HG03066 (cell line): ENCODE measurements around the gene ADA.
"Not testable (repeated sequence)": the region's sequence is repeated elsewhere in the genome, so short reads cannot be mapped to it uniquely, and the experiment has no call there.

Source experiments
- ATAC-seq: cut with Tn5 transposase; IDR thresholded peaks from one replicate; pipeline ENCODE4 v1.9.1; 2021; ENCODE audit warnings: low read depth; ENCODE audit not compliant: unreplicated experiment

ADA gene

GRCh38 chr20:44606725-44607441 is 44.6 kb downstream of the ADA start:
- no peak for ATAC-seq

- ATAC-seq, result no peak
Observed at GRCh38 chr20:44603327-44603726, 48.2 kb downstream of the ADA start.

- ATAC-seq, result no peak
Observed at GRCh38 chr20:44601801-44602204, 49.7 kb downstream of the ADA start.

GRCh38 chr20:44601236-44601671 is 50.2 kb downstream of the ADA start:
- ATAC-seq, result no peak

GRCh38 chr20:44600758-44601201 is 50.7 kb downstream of the ADA start:
- ATAC-seq, result no peak

- ATAC-seq, result no peak
Observed at GRCh38 chr20:44600301-44600700, 51.2 kb downstream of the ADA start.

- no peak for ATAC-seq
Observed at GRCh38 chr20:44599715-44600114, 51.8 kb downstream of the ADA start.

GRCh38 chr20:44598423-44599305 is 52.8 kb downstream of the ADA start:
- no peak for ATAC-seq

GRCh38 chr20:44597930-44598329 is 53.6 kb downstream of the ADA start:
- ATAC-seq, result no peak

- no peak for ATAC-seq
Observed at GRCh38 chr20:44597516-44597915, 54.0 kb downstream of the ADA start.

- ATAC-seq, result no peak
Observed at GRCh38 chr20:44596876-44597275, 54.6 kb downstream of the ADA start.

- no peak for ATAC-seq
Observed at GRCh38 chr20:44596010-44596409, 55.5 kb downstream of the ADA start.

GRCh38 chr20:44594730-44595129 is 56.8 kb downstream of the ADA start:
- ATAC-seq, result no peak

- no peak for ATAC-seq
Observed at GRCh38 chr20:44593751-44594150, 57.7 kb downstream of the ADA start.

GRCh38 chr20:44592366-44592765 is 59.1 kb downstream of the ADA start:
- no peak for ATAC-seq

- no peak for ATAC-seq
Observed at GRCh38 chr20:44590980-44591778, 60.3 kb downstream of the ADA start.

GRCh38 chr20:44589537-44589936 is 62.0 kb downstream of the ADA start:
- ATAC-seq, result no peak

GRCh38 chr20:44588321-44588720 is 63.2 kb downstream of the ADA start:
- ATAC-seq, result not testable (repeated sequence)

GRCh38 chr20:44587035-44587980 is 64.2 kb downstream of the ADA start:
- no peak for ATAC-seq
